NCI-H1417 treated with DMSO at 0.1 percent for 48 hours (cell line): ENCODE data around the gene RDH12.
"Not testable (repeated sequence)": the region's sequence is repeated elsewhere in the genome, so short reads cannot be mapped to it uniquely, and the experiment has no call there.

ENCODE experiments used
- DNase-seq: peaks from one replicate; lab custom pipeline; 2025; lab: John Stamatoyannopoulos, UW

RDH12 gene

DNA sequence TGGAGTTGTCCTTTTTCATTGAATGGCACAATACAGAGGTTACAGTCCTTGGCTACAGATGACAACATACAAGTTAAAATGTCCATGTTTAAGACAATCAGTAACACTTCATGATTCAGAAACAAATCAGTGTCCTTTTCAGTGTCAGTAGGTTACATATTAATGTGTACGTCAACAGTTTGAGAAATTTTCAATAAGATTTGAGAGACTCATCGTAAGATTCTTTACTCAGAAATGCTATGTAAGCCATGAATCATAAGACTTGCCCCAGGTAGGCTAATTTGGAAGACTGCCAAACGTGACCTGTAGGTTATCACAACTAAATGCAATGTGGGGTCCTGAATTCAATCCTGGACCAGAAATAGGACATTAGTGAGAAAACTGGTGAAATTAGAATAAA is 3.5 kb downstream of the RDH12 start:
- no peak for DNase-seq

DNA sequence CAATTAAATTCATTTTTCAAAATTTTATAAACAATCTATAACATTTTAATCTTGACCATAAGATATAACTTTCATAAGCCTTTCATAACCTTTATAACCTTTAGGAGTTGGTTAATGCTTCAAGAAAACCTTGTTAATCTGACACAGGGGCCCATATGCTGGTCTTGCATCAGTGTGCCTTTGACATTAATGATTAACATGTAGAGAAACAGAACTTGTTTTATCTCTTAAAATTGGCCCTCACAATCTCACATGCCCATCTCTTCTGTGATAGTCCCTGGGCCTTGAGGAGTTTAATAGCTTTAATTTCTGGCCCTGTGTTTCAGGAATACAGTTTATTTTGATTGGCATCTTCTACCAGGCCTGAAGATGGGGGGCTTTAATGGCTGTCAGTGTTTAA is 7.7 kb downstream of the RDH12 start:
- not testable (repeated sequence) for DNase-seq

DNA sequence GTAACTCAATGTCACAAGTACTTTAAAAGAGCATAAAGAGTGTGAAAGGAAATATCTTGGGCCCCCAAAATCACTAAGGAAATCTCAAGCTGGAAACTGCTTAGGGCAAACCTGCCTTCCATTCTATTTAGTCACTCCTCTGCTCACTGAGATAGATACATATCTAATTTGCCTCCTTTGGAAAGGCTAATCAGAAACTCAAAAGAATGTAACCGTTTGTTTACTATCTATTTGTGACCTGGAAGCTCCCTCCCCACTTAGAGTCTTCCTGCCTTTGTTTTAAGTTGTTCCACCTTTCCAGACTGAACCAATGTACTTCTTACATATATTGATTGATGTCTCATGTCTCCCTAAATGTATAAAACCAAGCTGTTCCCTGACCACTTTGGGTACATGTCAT is 8.1 kb downstream of the RDH12 start:
- not testable (repeated sequence) for DNase-seq

DNA sequence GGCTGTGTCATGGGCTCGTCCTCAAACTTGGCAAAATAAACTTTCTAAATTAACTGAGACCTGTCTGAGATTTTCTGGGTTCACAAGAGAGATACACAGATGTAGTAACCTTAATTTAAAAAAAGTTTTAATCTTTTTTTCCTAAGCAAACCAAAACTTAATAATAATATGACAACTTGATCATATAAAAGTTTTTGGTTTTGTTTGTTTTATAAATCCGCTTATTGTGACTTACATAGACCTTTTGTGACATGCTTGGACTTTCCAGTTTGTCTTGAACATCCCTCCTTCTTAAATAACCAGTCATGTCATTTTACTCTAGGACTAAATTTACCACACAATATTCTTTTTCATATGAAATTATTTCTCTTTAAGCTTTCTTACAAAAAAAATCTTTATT is 8.5 kb downstream of the RDH12 start:
- peak; percentile 1 for DNase-seq

DNA sequence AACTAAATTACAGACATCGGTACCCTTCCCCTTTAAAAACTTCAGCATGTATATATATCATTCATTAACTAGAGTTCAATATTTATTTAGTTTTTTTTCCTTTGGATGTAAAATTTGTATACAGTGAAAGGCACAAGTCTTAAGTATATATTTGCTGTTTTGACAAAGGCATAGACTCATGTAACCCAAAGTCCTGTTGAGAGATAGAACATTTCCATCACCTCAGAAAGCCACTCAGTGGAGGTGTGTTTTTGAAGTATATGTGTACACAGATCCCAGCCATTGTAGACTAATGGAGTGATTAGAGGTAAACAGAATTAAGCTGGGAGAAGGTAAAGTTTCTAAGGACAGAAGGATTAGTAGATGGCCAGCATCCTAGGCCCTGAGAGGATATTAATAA is 15.4 kb downstream of the RDH12 start:
- DNase-seq, result no peak

DNA sequence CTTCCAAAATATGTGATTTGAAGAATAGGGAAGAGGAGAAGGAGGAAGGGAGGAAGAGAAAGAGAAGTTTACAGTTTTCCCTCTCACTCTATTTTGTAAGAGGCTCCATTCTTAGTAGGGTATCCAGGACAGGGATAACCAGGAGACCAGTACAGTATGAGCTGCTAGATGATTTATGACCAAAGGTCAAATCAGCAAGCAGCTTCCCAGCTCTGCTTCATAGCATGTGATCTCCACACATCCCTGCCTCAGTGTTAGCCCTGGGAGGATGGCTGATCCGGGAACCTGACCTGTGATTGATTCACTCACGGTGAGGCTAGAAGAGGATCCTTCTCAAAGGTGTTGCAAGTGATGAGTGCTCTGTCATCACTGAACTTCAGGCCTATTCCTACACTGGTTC is 16.6 kb downstream of the RDH12 start:
- no peak for DNase-seq

DNA sequence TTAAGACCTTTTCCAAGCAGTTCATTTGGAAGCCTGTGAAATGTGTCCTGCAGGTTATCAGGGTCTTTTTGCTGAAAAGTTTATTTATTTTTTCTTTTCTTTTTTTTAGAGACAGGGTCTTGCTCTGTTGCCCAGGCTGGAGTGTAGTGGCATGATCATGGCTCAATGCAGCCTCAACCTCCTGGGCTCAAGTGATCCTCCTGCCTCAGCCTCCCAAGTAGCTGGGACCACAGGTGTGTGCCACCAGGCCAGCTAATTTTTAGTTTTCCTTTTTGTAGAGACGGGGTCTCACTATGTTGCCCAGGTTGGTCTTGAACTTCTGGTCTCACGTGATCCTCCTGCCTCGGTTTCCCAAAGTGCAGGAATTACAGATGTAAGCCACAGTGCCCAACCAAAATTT is 17.7 kb downstream of the RDH12 start:
- DNase-seq, result not testable (repeated sequence)

GRCh38 chr14:67719866-67720265 is 18.2 kb downstream of the RDH12 start:
- no peak for DNase-seq

- DNase-seq, result no peak
Measured at GRCh38 chr14:67721875-67722274, 20.2 kb downstream of the RDH12 start.

- DNase-seq, result no peak
Measured at GRCh38 chr14:67722293-67722692, 20.6 kb downstream of the RDH12 start.

DNA sequence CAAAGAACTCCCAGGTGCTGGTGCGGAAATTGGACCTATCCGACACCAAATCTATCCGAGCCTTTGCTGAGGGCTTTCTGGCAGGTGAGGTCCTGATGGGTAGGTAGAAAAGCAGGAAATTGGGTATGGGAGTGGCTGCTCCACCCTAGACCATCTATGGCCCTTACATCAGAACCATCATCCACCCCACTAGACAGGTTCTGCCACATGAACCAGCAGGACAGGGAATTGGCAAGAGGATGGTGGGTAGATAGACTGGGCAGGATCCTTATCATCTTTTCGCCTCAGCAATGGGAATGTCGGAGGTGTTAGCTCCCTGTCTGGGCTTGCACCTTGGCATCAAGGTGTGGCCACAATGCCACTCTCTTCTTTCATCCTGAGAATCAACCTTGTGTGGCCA is 23.5 kb downstream of the RDH12 start:
- DNase-seq, result no peak

GRCh38 chr14:67727361-67727760 is 25.7 kb downstream of the RDH12 start:
- no peak for DNase-seq

DNA sequence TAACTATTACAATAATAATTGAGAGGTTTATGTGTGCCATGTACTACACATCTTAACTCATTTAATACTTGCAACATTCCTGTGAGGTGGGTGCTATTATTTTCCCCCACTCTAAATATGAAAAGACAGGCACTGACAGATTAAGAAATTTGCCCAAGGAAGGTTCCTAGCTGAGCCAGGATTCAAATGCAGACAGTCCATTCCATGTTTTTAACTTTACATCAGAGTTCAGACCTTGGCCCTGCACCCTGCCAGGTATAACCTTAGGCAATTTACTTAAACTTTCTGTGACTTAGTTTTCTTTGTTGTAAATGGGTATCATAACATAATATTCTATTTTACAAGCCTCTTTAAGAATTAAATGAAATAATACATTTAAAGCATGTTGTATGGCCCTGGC is 26.6 kb downstream of the RDH12 start:
- DNase-seq, result no peak

GRCh38 chr14:67729072-67729885 is 27.6 kb downstream of the RDH12 start:
- no peak for DNase-seq

DNA sequence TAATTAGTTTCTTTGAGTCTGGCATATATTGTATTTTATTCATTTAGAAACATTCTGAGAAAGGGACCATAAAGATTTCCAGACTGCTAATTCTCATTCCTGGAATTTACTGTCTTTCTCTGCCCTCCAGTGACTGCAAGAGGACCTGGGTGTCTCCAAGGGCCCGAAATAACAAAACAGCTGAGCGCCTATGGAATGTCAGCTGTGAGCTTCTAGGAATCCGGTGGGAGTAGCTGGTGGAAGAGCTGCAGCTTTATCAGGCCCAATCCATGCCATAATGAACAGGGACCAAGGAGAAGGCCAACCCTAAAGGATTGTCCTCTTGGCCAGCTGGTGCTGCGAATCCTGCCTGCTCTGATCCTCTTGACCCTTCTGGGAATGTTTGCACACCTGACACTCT is 31.9 kb downstream of the RDH12 start:
- no peak for DNase-seq

DNA sequence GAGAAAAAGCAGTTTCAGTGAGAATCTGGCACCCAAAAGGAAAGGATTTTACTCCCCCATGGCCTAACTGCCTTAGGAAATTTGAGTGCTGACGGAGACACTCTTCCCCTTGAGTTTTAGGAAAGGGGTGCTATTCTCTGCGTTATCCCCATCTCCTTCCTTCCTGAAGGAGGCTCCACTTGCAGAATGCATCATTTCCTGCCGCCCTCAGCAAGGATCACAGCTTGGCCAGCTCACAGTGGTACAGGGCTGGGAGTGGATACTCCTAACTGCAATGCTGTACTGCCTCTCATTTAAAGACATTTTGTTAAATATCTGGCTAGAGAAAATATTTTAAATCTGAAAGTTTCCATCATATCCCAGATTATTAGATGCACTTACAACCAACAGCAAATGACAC is 33.0 kb downstream of the RDH12 start:
- DNase-seq, result no peak

- no peak for DNase-seq
Measured at GRCh38 chr14:67735336-67736147, 33.9 kb downstream of the RDH12 start.

GRCh38 chr14:67736771-67737170 is 35.1 kb downstream of the RDH12 start:
- DNase-seq, result no peak

DNA sequence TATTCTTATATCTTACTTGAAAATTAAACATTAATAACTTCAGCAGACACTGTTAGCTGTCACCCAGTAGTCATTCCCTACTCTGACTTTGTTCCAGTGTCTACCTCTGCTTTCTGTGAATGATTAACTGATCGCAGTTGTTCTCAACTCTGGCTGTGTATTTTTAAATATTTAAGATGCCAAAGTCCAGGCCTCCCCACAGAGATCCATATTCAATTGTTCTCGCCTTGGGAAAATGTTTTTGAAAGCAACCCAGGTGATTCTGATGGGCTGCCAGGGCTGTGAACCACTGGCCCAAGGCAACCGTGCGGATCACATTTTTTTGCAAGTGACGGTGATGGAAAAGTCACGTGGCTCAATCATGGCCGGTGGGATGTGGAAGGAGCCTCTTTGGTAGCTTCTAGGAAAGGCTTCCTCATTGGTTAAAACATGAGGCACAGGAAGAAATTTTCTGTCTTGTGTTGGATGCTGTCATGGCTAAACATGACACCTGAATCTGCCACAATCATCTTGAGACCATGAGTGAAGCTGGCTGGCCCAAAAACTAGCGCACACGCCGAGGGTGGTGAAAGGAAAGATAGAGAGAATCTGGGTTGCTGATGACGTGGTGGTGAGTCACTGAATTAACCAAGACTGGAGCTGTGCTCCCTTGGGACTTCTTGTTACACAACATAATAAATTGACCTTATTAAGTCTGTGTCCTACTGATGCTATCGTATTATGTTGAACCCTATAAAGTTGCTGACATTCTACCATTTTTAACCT is 37.2 kb downstream of the RDH12 start:
- no peak for DNase-seq

GRCh38 chr14:67744046-67744445 is 42.4 kb downstream of the RDH12 start:
- DNase-seq, result no peak

DNA sequence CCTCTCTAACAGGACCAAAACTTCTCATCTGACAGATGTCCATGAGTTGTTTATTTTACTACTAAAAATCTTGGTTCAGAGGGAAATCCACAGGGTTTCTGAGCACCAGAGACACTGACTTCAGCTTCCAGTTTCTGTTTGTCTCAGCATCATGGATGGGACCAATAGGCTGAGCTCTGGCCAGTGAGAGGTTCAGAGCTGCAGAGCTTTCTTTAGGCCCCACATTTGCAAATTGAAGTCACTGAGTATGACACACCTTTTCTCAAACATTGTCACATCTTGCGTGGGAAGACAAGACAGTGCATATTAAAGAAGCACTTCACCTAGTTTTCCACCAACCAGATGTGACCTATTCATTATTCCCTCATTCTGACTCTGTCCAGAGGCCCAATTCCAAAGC is 45.2 kb downstream of the RDH12 start:
- no peak for DNase-seq

DNA sequence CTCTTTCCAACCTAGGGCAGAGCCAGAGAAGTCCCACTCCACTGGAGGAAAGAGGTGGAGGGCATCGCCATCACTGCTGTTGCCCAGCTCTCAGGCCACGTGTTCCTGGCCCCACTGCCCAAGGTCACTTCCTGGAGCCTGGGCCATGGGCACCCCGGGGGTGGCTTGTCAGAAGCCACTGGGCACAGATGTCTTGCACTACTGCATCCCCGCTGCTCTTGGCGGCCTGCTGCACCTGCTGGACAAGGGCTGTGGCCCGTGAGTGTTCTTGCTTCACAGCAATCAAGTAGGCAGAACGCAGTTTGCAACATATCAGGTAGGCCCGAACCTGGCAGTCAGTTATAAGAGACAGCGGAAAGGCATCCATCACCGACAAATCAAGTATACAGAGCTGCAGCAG is 46.6 kb downstream of the RDH12 start:
- DNase-seq, result no peak
